T follicular helper cell (primary cell): ENCODE measurements around the gene OR5K2.
A peak's percentile ranks its signal among the peaks of the same experiment; 100 is the strongest.

Source experiments
- DNase-seq: peaks from one replicate; pipeline ENCODE4 v3.0.0-alpha.2; 2020; ENCODE audit warnings: low read depth
- total RNA-seq, 2 experiments: gene quantifications; one replicate each; lab custom pipeline; 2026; lab: John Stamatoyannopoulos, UW

OR5K2 gene
- 0 reads per million in 2 experiments for total RNA-seq

- DNase-seq: no peak
These were observed at the start of gene OR5K2 for GRCh38 chr3:98497381-98497780. OR5K2 (plus strand) TSS chr3:98497681; CDS start chr3:98497681, 0 bp downstream.

GRCh38 chr3:98449606-98450193 is 47.8 kb upstream of the OR5K2 start:
- no peak for DNase-seq

- DNase-seq: no peak
These were observed 47.1 kb upstream of the OR5K2 start for GRCh38 chr3:98450372-98450771.

- no peak for DNase-seq
These were observed 43.7 kb upstream of the OR5K2 start for GRCh38 chr3:98453827-98454226.

GRCh38 chr3:98454929-98455328 is 42.6 kb upstream of the OR5K2 start:
- no peak for DNase-seq

- no peak for DNase-seq
These were observed 39.9 kb upstream of the OR5K2 start for GRCh38 chr3:98457543-98457942.

- no peak for DNase-seq
These were observed 37.3 kb upstream of the OR5K2 start for GRCh38 chr3:98460220-98460619.

GRCh38 chr3:98462901-98463300 is 34.6 kb upstream of the OR5K2 start, which contains the start of gene OR5K1:
OR5K1 (plus strand) TSS chr3:98463201; CDS start chr3:98469577, 6,376 bp downstream.
- DNase-seq: no peak

GRCh38 chr3:98482717-98483482 is 14.6 kb upstream of the OR5K2 start:
- no peak for DNase-seq

- DNase-seq: no peak
These were observed 13.9 kb upstream of the OR5K2 start for GRCh38 chr3:98483626-98484025.

GRCh38 chr3:98500019-98500418 is 2.5 kb downstream of the OR5K2 start:
- DNase-seq: no peak

- DNase-seq: no peak
These were observed 3.8 kb downstream of the OR5K2 start for GRCh38 chr3:98501270-98501669.

- DNase-seq: no peak
These were observed 4.5 kb downstream of the OR5K2 start for GRCh38 chr3:98501863-98502576.

GRCh38 chr3:98504539-98504938 is 7.1 kb downstream of the OR5K2 start:
- DNase-seq: no peak

GRCh38 chr3:98508582-98508981 is 11.1 kb downstream of the OR5K2 start:
- DNase-seq: no peak

- no peak for DNase-seq
These were observed 15.1 kb downstream of the OR5K2 start for GRCh38 chr3:98512576-98512975.

GRCh38 chr3:98513091-98513511 is 15.6 kb downstream of the OR5K2 start:
- DNase-seq: no peak

- no peak for DNase-seq
These were observed 16.3 kb downstream of the OR5K2 start for GRCh38 chr3:98513736-98514135.

- DNase-seq: no peak
These were observed 17.5 kb downstream of the OR5K2 start for GRCh38 chr3:98514948-98515347.

GRCh38 chr3:98518816-98519215 is 21.3 kb downstream of the OR5K2 start:
- DNase-seq: no peak

- DNase-seq: no peak
These were observed 21.9 kb downstream of the OR5K2 start for GRCh38 chr3:98519351-98519750.

GRCh38 chr3:98521897-98522543 is 24.5 kb downstream of the OR5K2 start:
- DNase-seq: peak; percentile 15
